H1 (cell line): ENCODE data around the gene SASS6. TPM values are rescaled to one million over a fixed set of nuclear protein-coding genes. Genes with fewer than 3 reads are reported as not detected.

Experiments used
- CTCF ChIA-PET: fragments of 300-600 bp; sonication (Branson Sonifier 250); formaldehyde crosslinking; loops from one replicate; lab custom pipeline; 2021; ENCODE audit not compliant: partially characterized antibody; lab: Charles Lee
- POLR2A ChIA-PET: fragments of 300-600 bp; sonication (Branson Sonifier 250); formaldehyde crosslinking; loops from one replicate; lab custom pipeline; 2021; ENCODE audit warnings: inconsistent platforms; ENCODE audit not compliant: partially characterized antibody; lab: Charles Lee
- DNase-seq, 2 experiments: peaks; one replicate each; pipeline versions ENCODE4 v3.0.0 to v3.0.0-alpha.2; 2010 to 2022; ENCODE audit warnings: low spot score in 2 of 2, low read depth in 1 of 2, mixed read lengths in 1 of 2
- FAIRE-seq: peaks from 2 replicates; lab custom pipeline; 2011; peaks lifted over from hg19 to GRCh38; lab: Jason Lieb, UNC
- H2AFZ ChIP-seq: 2 replicates; pipeline ENCODE4 v1.8.1; 2012; ENCODE audit warnings: low read length, inconsistent platforms
- H2AK5ac ChIP-seq: 2 replicates; pipeline ENCODE4 v1.6.1; 2013; ENCODE audit warnings: low read depth, low read length
- H2BK120ac ChIP-seq: replicated peaks from 2 replicates; pipeline ENCODE3; 2013; ENCODE audit warnings: low read depth, low read length, inconsistent platforms
- H2BK12ac ChIP-seq: 2 replicates; pipeline ENCODE4 v1.6.1; 2013; ENCODE audit warnings: low read depth, low read length
- H2BK15ac ChIP-seq: 2 replicates; pipeline ENCODE4 v1.6.1; 2013; ENCODE audit warnings: low read length
- H2BK20ac ChIP-seq: 2 replicates; pipeline ENCODE4 v1.6.1; 2013; ENCODE audit warnings: low read length
- H2BK5ac ChIP-seq: 2 replicates; pipeline ENCODE4 v1.6.1; 2013; ENCODE audit warnings: low read depth, low read length
- H3K14ac ChIP-seq: 2 replicates; pipeline ENCODE4 v1.6.1; 2013; ENCODE audit warnings: inconsistent platforms; ENCODE audit not compliant: insufficient read length
- H3K18ac ChIP-seq: 2 replicates; pipeline ENCODE4 v1.6.1; 2013; ENCODE audit warnings: low read length; ENCODE audit errors: extremely low read depth
- H3K23ac ChIP-seq: 2 replicates; pipeline ENCODE4 v1.6.1; 2013; ENCODE audit warnings: inconsistent platforms; ENCODE audit not compliant: insufficient read length
- H3K23me2 ChIP-seq: 2 replicates; pipeline ENCODE4 v1.6.1; 2013; ENCODE audit warnings: low read depth, low read length
- H3K27ac ChIP-seq: 2 replicates; pipeline ENCODE4 v1.6.1; 2011; ENCODE audit warnings: low read depth, low read length, inconsistent platforms
- H3K27me3 ChIP-seq, 4 experiments: replicated peaks in 1 of 4; 1 replicate in 1 of 4; 2 replicates in 3 of 4; pipeline versions ENCODE4 v1.6.1 to v1.8.1; 2011 to 2013; ENCODE audit warnings: low read length in 3 of 4, mild to moderate bottlenecking in 3 of 4, inconsistent platforms in 2 of 4, mixed read lengths in 2 of 4, moderate library complexity in 1 of 4; ENCODE audit not compliant: control insufficient read depth in 3 of 4, insufficient read depth in 3 of 4; ENCODE audit errors: extremely low read depth in 1 of 4
- H3K36me3 ChIP-seq, 4 experiments: 2 replicates each; pipeline versions ENCODE4 v1.6.1 to v1.8.1; 2011 to 2013; ENCODE audit warnings: mild to moderate bottlenecking in 4 of 4, low read length in 3 of 4, moderate library complexity in 2 of 4, control low read depth in 1 of 4, inconsistent platforms in 1 of 4; ENCODE audit not compliant: insufficient read depth in 4 of 4, control insufficient read depth in 2 of 4
- H3K4ac ChIP-seq: replicated peaks from 2 replicates; pipeline ENCODE3; 2013; ENCODE audit warnings: low read length, low read depth, mixed read lengths, inconsistent platforms; ENCODE audit not compliant: insufficient read length
- H3K4me1 ChIP-seq, 4 experiments: replicated peaks in 1 of 4; 1 replicate in 1 of 4; 2 replicates in 3 of 4; pipeline versions ENCODE4 v1.6.1 to v1.8.1; 2011 to 2013; ENCODE audit warnings: low read length in 3 of 4, inconsistent platforms in 2 of 4, mixed read lengths in 1 of 4; ENCODE audit not compliant: insufficient read depth in 4 of 4, control insufficient read depth in 3 of 4
- H3K4me2 ChIP-seq, 2 experiments: 2 replicates each; pipeline versions ENCODE4 v1.6.1 to v1.8.1; 2011 to 2013; ENCODE audit warnings: low read depth in 2 of 2, low read length in 2 of 2, control low read depth in 1 of 2, inconsistent platforms in 1 of 2, mild to moderate bottlenecking in 1 of 2; ENCODE audit not compliant: insufficient read depth in 1 of 2
- H3K4me3 ChIP-seq, 4 experiments: fragments of 200-600, 300-600 bp in 1 of 4; sonication (generic), shearing (Covaris generic), sonication (Bioruptor Twin) in 1 of 4; 2 replicates each; pipeline versions ENCODE4 v1.5.1 to v1.8.1; 2011 to 2016; ENCODE audit warnings: low read length in 4 of 4, low read depth in 3 of 4, control low read depth in 2 of 4, inconsistent platforms in 2 of 4, mild to moderate bottlenecking in 2 of 4, mixed read lengths in 1 of 4, moderate library complexity in 1 of 4; ENCODE audit not compliant: insufficient read depth in 2 of 4; ENCODE audit errors: extremely low read depth in 1 of 4
- H3K56ac ChIP-seq: replicated peaks from 2 replicates; pipeline ENCODE3; 2013; ENCODE audit warnings: low read depth, mild to moderate bottlenecking, mixed read lengths, low read length, inconsistent platforms; ENCODE audit not compliant: insufficient read length
- H3K79me1 ChIP-seq: 2 replicates; pipeline ENCODE4 v1.6.1; 2013; ENCODE audit warnings: low read depth, low read length, control low read depth
- H3K79me2 ChIP-seq, 2 experiments: 2 replicates each; pipeline versions ENCODE4 v1.6.1 to v1.8.1; 2012 to 2013; ENCODE audit warnings: low read length in 2 of 2, mild to moderate bottlenecking in 2 of 2, inconsistent platforms in 1 of 2; ENCODE audit not compliant: insufficient read depth in 2 of 2, control insufficient read depth in 1 of 2
- H3K9ac ChIP-seq, 4 experiments: replicated peaks in 1 of 4; 1 replicate in 1 of 4; 2 replicates in 3 of 4; pipeline versions ENCODE4 v1.6.1 to v1.8.1; 2011 to 2013; ENCODE audit warnings: low read depth in 3 of 4, low read length in 3 of 4, control low read depth in 2 of 4, mild to moderate bottlenecking in 2 of 4, moderate library complexity in 2 of 4, inconsistent platforms in 1 of 4; ENCODE audit errors: extremely low read depth in 1 of 4
- H3K9me3 ChIP-seq, 2 experiments: 2 replicates each; pipeline versions ENCODE4 v1.6.1 to v1.8.1; 2012 to 2013; ENCODE audit warnings: mild to moderate bottlenecking in 2 of 2, moderate library complexity in 2 of 2, control low read depth in 1 of 2, inconsistent platforms in 1 of 2, low read depth in 1 of 2, low read length in 1 of 2, mixed read lengths in 1 of 2; ENCODE audit not compliant: insufficient read depth in 2 of 2
- H4K20me1 ChIP-seq, 2 experiments: replicated peaks in 1 of 2; 2 replicates each; pipeline versions ENCODE3 to v1.8.1; 2011 to 2013; ENCODE audit warnings: inconsistent platforms in 2 of 2, low read length in 2 of 2, mild to moderate bottlenecking in 1 of 2; ENCODE audit not compliant: insufficient read depth in 2 of 2, control insufficient read depth in 1 of 2
- H4K5ac ChIP-seq: 2 replicates; pipeline ENCODE4 v1.6.1; 2013; ENCODE audit warnings: low read length, low read depth, mixed read lengths, inconsistent platforms; ENCODE audit not compliant: insufficient read length
- H4K8ac ChIP-seq: 2 replicates; pipeline ENCODE4 v1.8.0; 2013; ENCODE audit warnings: mild to moderate bottlenecking, moderate library complexity, low read length, inconsistent platforms; ENCODE audit not compliant: insufficient read depth; ENCODE audit errors: extremely low read depth
- H4K91ac ChIP-seq: replicated peaks from 2 replicates; pipeline ENCODE3; 2013; ENCODE audit warnings: low read length, mixed read lengths, inconsistent platforms; ENCODE audit not compliant: insufficient read length
- BRCA1 ChIP-seq: IDR thresholded peaks from 2 replicates; pipeline ENCODE4 v1.6.1; 2012; ENCODE audit warnings: low read depth, low read length, improper control_type of control experiment
- KDM1A ChIP-seq: fragments of 200-600, 300-600 bp; sonication (generic); IDR thresholded peaks from 2 replicates; pipeline ENCODE4 v1.7.1; 2016; ENCODE audit warnings: mild to moderate bottlenecking, low read length, borderline replicate concordance
- WGBS, 2 experiments: shearing (Covaris generic) in 1 of 2; methylation state at CpG; one replicate each; pipeline versions ENCODE4 v1.1.6 to v1.1.7; 2013 to 2015; ENCODE audit warnings: low lambda C conversion rate in 2 of 2, mixed read lengths in 2 of 2, inconsistent platforms in 1 of 2, low coverage in 1 of 2, missing lambda C conversion rate in 1 of 2; ENCODE audit not compliant: insufficient replicate concordance in 2 of 2, insufficient coverage in 1 of 2, insufficient read length in 1 of 2; ENCODE audit errors: extremely low coverage in 1 of 2, missing lambda C conversion rate in 1 of 2; 5-methylcytosine and 5-hydroxymethylcytosine counted together
- polyA plus RNA-seq, 7 experiments: library from polyadenylated mRNA; depleted of rRNA in 3 of 7; stranded (reverse) in 5 of 7; unstranded in 2 of 7; fragments of >200 nt in 5 of 7; fragments of 200-250 nt in 2 of 7; gene quantifications; 1 replicate in 5 of 7; 2 replicates in 1 of 7; 4 replicates in 1 of 7; pipeline versions ENCODE4 v1.2.1 to v1.2.3, GENCODE V29; 2011 to 2013; ENCODE audit warnings: missing spikeins in 2 of 7, mixed read lengths in 2 of 7
- total RNA-seq: library from RNA; stranded (reverse); fragmentation: NEBNext Ultra II Directional; extraction: Animal tissue kit (Norgen Biotek cat#: 25700); gene quantifications from 2 replicates; pipeline ENCODE4 v1.2.1, GENCODE V29; 2021

Gene SASS6
- total and polyA plus RNA-seq, 2 of the 8 experiments (the other 6 are each of a cell fraction or from before 2014, with no cell fraction given) = 1.2 to 13.8 TPM

DNA sequence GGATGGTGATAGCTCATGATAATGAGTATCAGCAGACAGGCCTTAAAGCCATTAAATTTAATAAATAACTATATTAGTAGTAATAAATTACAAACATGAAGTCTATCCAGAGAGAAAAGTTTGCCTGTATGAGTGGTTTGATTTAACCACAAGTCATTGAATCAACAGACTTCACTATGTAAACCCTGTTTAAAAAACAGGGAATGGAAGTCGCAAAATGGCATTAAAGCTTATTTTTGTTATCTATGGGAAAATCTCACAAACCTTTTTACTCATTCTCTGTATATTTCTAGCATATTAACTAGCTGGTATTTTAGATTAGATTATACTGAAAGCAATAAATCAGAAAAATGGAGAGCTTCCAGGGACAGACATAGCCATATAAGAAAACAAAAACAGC is 45.3 kb downstream of the SASS6 start:
- no peak overlapping the region for H4K5ac ChIP-seq
- H3K14ac ChIP-seq = no peak overlapping the region
- peaks cover 0 to 43% (median 7%) of the 10 kb centered on the region in 4 experiments; a peak in 2 of 8 replicates for H3K36me3 ChIP-seq
- ChIA-PET POLR2A (interaction anchor here (0.7 kb wide), 1 partner anchor 46 kb away, joined by 3 read pairs; the partner anchor contains the start of genes SASS6 and TRMT13), CTCF (no interaction called here)
- no peak overlapping the region for H2BK15ac ChIP-seq
- H2AK5ac ChIP-seq = no peak overlapping the region
- no peak overlapping the region for H2BK5ac ChIP-seq
- no peaks in the 10 kb centered on the region for H3K27me3 ChIP-seq
- no peak overlapping the region for H3K27ac ChIP-seq
- no peak overlapping the region for H3K4ac ChIP-seq
- H2BK120ac ChIP-seq = no peak overlapping the region
- no peaks in the 10 kb centered on the region for H3K23me2 ChIP-seq
- no peak overlapping the region for H2BK12ac ChIP-seq
- no peak overlapping the region for H2AFZ ChIP-seq
- no peak for TF ChIP-seq KDM1A
- no peak for TF ChIP-seq BRCA1
- H4K8ac ChIP-seq = no peak overlapping the region
- H3K56ac ChIP-seq = no peak overlapping the region
- no peak overlapping the region for H3K4me3 ChIP-seq
- FAIRE-seq (no peak), DNase-seq (no peak)
- no peaks in the 10 kb centered on the region for H3K79me1 ChIP-seq
- 85% methylated on average over 1 of the region's 1 CpG; no CpG with 5 or more reads in 1 of the 2 experiments for WGBS, 2 experiments
- no peak overlapping the region for H4K91ac ChIP-seq
- no peak overlapping the region for H2BK20ac ChIP-seq
- H3K4me1 ChIP-seq = peaks cover 0 to 4% (median 0%) of the 10 kb centered on the region in 4 experiments; a peak in 1 of 7 replicates
- H3K18ac ChIP-seq = no peak overlapping the region
- H3K9me3 ChIP-seq = no peaks in the 10 kb centered on the region
- H4K20me1 ChIP-seq = no peaks in the 10 kb centered on the region
- no peak overlapping the region for H3K23ac ChIP-seq
- no peaks in the 10 kb centered on the region for H3K79me2 ChIP-seq
- H3K4me2 ChIP-seq = no peak overlapping the region
- H3K9ac ChIP-seq = no peak overlapping the region
